ENCODE data around the gene CBX4. TPM values are rescaled to one million over a fixed set of nuclear protein-coding genes. Genes with fewer than 3 reads are reported as not detected.

The CBX4 gene
- total RNA-seq, 4 donors from 2014 or later, result 6.7 to 11.5 (median 10.0) TPM

- peak overlapping the region; percentile 69 to 82 for H3K4me3 ChIP-seq
- H3K27ac ChIP-seq, result peak overlapping the region in 3 of 4 donors; percentile 83 to 88 (median 88)
- peaks cover 0 to 10% of the 10 kb centered on the region in 2 donors for H3K36me3 ChIP-seq
- ATAC-seq, result no peak
- TF ChIP-seq POLR2AphosphoS5 (IDR thresholded peaks at IDR 0.05), result no peak
- whole genome bisulfite sequencing, 2 donors (ENCODE audit: low coverage in 1 of 2), result 0% methylated on average over 5 to 8 of the region's 19 CpGs
- peaks cover 0 to 88% (median 36%) of the 10 kb centered on the region in 3 donors for H3K4me1 ChIP-seq
- peaks cover 79% of the 10 kb centered on the region for H3K27me3 ChIP-seq
- no peaks in the 10 kb centered on the region for H3K9me3 ChIP-seq
Observed at GRCh38 chr17:79796444-79796762, 42.8 kb downstream of the CBX4 start.

- H3K4me3 ChIP-seq, result peak overlapping the region in 1 of 2 donors; percentile 82
- WGBS, 2 donors (ENCODE audit: low coverage in 1 of 2), result 68 to 76% methylated on average over 4 to 8 of the region's 8 CpGs
- H3K27me3 ChIP-seq, result peaks cover 79% of the 10 kb centered on the region
- H3K36me3 ChIP-seq, result peaks cover 0 to 10% of the 10 kb centered on the region in 2 donors
- peak overlapping the region in 1 of 4 donors; percentile 88 for H3K27ac ChIP-seq
- ATAC-seq, result no peak
- H3K9me3 ChIP-seq, result no peaks in the 10 kb centered on the region
- TF ChIP-seq EP300 (IDR thresholded peaks at IDR 0.05), result no peak
- H3K4me1 ChIP-seq, result peaks cover 0 to 88% (median 39%) of the 10 kb centered on the region in 3 donors
Observed at GRCh38 chr17:79795795-79796443, 43.3 kb downstream of the CBX4 start.

GRCh38 chr17:79794659-79795511 is 44.4 kb downstream of the CBX4 start:
- 75 to 93% methylated on average over 1 to 11 of the region's 47 CpGs for WGBS, 2 donors (ENCODE audit: low coverage in 1 of 2)
- H3K27ac ChIP-seq, result peak overlapping the region in 2 of 4 donors; percentile 79 to 86
- H3K9me3 ChIP-seq, result no peaks in the 10 kb centered on the region
- TF ChIP-seq POLR2A (IDR thresholded peaks at IDR 0.05), result no peak
- TF ChIP-seq CTCF (IDR thresholded peaks at IDR 0.05), result no peak
- TF ChIP-seq EP300 (IDR thresholded peaks at IDR 0.05), result no peak
- TF ChIP-seq POLR2AphosphoS5 (IDR thresholded peaks at IDR 0.05), result no peak
- H3K4me1 ChIP-seq, result peaks cover 0 to 87% (median 43%) of the 10 kb centered on the region in 3 donors
- peaks cover 0 to 10% of the 10 kb centered on the region in 2 donors for H3K36me3 ChIP-seq
- no peak overlapping the region for H3K4me3 ChIP-seq
- H3K27me3 ChIP-seq, result peaks cover 79% of the 10 kb centered on the region
- ATAC-seq, result no peak

- Histone ChIP-seq H3K36me3 (peaks cover 0 to 10% of the 10 kb centered on the region in 2 donors), H3K27me3 (peaks cover 79% of the 10 kb centered on the region), H3K9me3 (no peaks in the 10 kb centered on the region), H3K4me1 (peaks cover 0 to 86% (median 40%) of the 10 kb centered on the region in 3 donors), H3K27ac (peak overlapping the region in 3 of 4 donors; percentile 70 to 86 (median 79)), H3K4me3 (peak overlapping the region in 1 of 2 donors; percentile 50)
- ATAC-seq, result no peak
- TF ChIP-seq CTCF (IDR thresholded peaks at IDR 0.05) (no peak), POLR2A (IDR thresholded peaks at IDR 0.05) (no peak), EP300 (IDR thresholded peaks at IDR 0.05) (no peak), POLR2AphosphoS5 (IDR thresholded peaks at IDR 0.05) (no peak)
- 41 to 63% methylated on average over 2 of the region's 3 CpGs for WGBS, 2 donors (ENCODE audit: low coverage in 1 of 2)
Observed at GRCh38 chr17:79793924-79794304, 45.3 kb downstream of the CBX4 start.

GRCh38 chr17:79792984-79793923 is 46.0 kb downstream of the CBX4 start:
- H3K36me3 ChIP-seq, result peaks cover 0 to 10% of the 10 kb centered on the region in 2 donors
- 33 to 49% methylated on average over 8 to 13 of the region's 63 CpGs for WGBS, 2 donors (ENCODE audit: low coverage in 1 of 2)
- peak overlapping the region in 3 of 4 donors; percentile 70 to 86 (median 79) for H3K27ac ChIP-seq
- ATAC-seq, result no peak
- H3K27me3 ChIP-seq, result peaks cover 79% of the 10 kb centered on the region
- TF ChIP-seq EP300 (IDR thresholded peaks at IDR 0.05), result no peak
- no peak for TF ChIP-seq POLR2A (IDR thresholded peaks at IDR 0.05)
- TF ChIP-seq POLR2AphosphoS5 (IDR thresholded peaks at IDR 0.05), result peak; percentile 54
- no peak for TF ChIP-seq CTCF (IDR thresholded peaks at IDR 0.05)
- H3K4me3 ChIP-seq, result peak overlapping the region in 1 of 2 donors; percentile 50
- H3K4me1 ChIP-seq, result peaks cover 0 to 79% (median 33%) of the 10 kb centered on the region in 3 donors
- H3K9me3 ChIP-seq, result no peaks in the 10 kb centered on the region

Measured in gastroesophageal sphincter (tissue), 4 donors.